DMS53 (cell line): ENCODE results near the gene ELMO1.

Experiments
- DNase-seq: peaks from one replicate; lab custom pipeline; 2025; lab: John Stamatoyannopoulos, UW

Gene ELMO1

GRCh38 chr7:37056234-37056912, 392.3 kb downstream of the ELMO1 start:
- DNase-seq, result no peak

DNA sequence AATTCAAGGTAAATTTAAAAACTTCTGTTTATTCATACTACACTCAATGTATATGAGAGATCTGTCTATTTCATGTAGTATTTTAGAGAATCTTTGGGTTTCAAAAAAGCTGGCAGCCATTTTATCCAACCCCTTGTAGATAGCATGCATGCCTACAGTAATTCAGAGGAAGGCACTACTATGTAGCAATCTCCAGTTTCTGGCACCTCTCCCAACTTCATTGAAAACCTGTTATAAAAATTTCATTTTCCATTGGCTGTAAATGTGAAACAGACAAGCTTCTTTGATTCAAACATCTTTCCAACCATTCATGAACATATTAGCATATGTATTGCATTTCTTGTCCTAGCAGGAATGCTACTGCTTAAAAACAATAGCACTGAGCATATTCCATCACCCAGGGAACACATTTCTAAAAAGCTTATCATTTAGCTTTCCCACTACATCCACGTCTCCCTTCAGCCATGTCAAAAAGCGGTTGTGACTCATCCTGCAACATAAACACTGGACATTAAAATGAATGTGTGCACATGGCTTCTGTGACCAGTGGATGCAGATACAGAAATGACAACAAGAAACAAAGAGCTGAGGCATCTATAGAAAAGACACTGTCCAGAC, 393.9 kb downstream of the ELMO1 start:
- DNase-seq, result peak; percentile 68

DNA sequence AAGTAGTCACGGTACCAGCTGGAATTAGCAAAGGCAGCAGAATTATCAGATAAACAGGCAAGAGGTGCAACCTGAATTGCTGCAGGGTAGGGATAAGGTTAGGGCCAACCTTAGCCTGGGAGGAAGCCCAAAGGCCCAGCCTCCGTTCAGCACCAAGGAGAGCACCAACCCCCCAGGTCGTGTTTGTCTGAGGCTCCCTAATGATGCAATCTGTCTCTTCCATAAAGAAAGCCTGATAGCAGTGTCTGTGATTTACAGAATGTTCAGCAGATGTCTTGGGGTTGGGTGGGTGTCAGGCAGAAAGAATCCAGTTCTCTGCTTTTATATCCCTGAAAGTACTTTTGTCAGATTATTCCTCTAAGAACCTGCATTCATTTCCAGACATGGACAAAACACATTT, 396.0 kb downstream of the ELMO1 start:
- DNase-seq, result peak; percentile 36

DNA sequence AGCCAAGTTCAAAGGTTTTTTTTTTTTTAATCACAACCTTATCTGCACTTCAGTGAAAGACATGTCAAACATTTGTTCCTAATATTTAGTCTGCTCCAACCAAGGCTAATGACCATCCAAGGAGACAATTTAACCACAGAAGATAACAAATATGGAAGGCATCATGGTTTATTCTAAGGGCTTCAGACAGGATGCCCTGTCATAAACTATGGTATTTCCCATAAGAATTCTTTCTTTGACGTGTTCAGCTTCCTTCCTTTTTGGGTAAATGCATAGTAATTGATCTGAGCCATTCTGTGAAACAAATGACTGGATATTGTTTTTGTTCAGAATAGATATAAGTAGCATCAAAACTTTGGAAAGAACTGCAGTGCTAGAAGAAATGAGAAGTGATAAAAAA, 397.9 kb downstream of the ELMO1 start:
- no peak for DNase-seq

DNA sequence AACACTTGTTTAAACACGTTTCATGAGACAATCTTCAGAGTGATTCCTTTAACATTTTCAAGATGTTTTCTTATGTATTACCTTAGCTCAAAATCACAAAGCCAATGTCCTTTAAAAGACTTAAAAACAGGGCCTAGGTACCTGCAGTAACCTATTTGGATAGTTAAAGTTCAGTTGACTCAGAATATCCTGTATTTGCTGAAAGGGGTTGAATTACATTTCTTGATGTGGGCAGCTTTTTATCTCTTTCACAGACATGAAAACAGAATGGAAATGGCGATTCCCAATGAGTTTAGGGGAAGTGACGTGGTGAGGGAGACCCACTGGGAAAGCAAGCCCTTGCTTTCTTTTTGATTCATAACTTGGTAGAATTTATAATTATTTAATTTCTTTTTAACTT, 400.0 kb downstream of the ELMO1 start:
- peak; percentile 70 for DNase-seq

GRCh38 chr7:37047260-37047659, 401.4 kb downstream of the ELMO1 start:
- no peak for DNase-seq

- no peak for DNase-seq
Observed at GRCh38 chr7:37046531-37047079, 402.1 kb downstream of the ELMO1 start.

DNA sequence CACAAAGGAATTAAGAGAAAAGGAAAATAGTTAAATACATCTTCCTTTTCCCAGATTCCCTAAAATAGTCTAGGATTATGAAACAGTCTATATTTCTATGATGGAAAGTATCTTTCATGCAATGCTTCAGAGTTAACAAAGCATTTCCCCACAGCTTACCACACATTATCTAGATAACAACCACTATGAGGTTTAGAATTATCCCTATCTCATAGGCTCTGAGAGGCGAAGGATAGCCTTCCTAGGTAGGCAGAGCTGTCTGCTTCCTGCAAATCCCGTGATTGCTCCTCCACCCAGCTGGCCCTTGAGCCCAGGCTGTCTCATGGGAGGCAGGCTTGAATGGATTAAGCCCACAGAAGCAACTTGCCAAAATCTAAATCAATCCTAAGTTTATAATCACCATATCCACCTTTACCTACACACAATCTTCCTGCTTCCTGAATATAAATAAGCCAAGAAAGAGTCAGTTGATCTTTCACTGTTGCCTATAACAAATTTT, 402.9 kb downstream of the ELMO1 start:
- no peak for DNase-seq

DNA sequence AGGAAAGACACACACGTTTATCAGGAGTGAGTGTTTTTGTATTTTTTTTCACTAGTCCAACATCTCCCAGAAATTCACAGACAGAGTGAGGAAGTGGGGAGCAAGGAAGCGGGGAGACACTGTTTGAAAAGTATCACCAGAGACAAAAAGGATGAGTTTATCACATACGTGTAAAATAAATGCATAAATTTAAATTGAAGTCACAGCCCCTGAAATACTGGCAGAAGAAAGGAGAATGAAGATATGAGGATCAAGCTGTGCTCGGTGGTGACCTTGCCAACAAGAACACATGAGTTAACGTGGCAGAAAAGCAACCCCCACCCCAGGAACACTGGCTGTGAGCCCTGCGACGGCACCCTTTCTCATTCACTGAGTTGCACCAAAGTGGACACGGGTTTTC, 407.2 kb downstream of the ELMO1 start:
- no peak for DNase-seq

- no peak for DNase-seq
Observed at GRCh38 chr7:37040330-37040729, 408.3 kb downstream of the ELMO1 start.

GRCh38 chr7:37039131-37039749, 409.4 kb downstream of the ELMO1 start:
- DNase-seq, result no peak

DNA sequence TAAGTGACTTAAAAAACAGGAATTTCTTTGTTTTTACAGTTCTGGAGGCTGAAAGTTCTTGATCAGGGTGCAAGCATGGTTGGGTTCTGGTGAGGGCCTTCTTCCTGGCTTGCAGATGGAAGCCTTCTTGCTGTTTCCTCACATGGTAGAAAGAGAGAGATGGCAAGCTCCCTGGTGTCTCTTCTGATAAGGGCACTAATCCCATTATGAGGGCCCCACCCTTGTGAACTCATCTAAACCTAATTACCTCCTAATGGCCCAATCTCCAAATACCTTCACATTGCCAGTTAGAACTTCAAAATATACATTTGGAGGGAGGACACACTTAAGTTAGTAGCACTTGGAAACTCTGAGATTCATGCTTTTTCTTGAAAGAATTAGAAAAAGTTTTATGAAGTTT, 410.0 kb downstream of the ELMO1 start:
- DNase-seq, result no peak

- DNase-seq, result no peak
Observed at GRCh38 chr7:37037286-37037685, 411.4 kb downstream of the ELMO1 start.

- DNase-seq, result no peak
Observed at GRCh38 chr7:37035631-37036030, 413.0 kb downstream of the ELMO1 start.

DNA sequence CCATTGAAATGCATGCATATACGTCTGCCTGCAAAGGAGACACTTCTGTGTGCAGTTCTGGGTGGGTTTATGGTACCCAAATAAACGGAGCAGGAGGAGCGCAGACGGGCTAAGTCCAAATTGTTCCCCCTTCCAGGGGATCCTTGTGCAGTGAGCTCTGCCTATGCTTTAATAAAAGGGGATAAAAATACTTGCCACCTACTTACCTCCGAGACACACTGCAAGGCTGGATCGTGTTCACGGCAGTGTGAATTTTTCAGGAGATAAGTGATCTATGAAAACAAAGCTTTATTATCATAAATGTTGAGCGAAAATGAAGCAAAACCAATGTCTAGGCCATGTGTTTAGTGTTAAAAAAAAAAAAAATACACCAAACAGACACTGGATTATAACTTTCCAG, 415.5 kb downstream of the ELMO1 start:
- no peak for DNase-seq

- no peak for DNase-seq
Observed at GRCh38 chr7:37032258-37032601, 416.4 kb downstream of the ELMO1 start.

DNA sequence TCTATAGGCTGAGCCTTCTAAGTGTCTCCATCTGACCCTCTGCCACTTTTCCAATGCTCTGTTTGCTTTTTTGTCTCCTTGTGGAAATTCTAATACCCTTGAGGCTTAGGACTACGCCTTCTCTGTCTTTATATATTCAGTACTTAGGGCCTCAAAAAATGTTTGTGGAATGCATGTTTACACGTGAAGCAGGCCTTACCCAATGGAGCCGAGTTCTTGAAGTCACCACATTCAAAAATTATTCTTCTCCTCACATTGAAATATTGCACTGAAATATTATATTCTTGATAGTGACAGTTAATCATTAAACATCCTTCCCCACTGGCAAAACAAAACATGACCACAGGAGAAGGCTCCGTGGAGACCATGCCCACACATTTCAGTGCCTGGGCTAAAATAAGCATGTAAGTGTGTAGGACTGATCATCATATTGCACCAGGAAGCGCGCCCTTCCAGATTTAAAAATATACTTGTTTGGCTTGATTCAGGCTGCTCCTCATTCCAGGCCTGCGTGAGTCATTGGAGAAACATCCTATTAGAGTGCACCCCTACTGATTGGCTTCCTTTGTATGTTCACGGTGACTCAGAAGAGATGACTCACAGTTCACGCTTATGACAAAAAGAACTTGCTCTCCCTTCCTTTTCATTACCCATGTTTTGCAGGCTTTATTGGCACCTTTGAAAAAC, 416.9 kb downstream of the ELMO1 start:
- peak; percentile 99 for DNase-seq

DNA sequence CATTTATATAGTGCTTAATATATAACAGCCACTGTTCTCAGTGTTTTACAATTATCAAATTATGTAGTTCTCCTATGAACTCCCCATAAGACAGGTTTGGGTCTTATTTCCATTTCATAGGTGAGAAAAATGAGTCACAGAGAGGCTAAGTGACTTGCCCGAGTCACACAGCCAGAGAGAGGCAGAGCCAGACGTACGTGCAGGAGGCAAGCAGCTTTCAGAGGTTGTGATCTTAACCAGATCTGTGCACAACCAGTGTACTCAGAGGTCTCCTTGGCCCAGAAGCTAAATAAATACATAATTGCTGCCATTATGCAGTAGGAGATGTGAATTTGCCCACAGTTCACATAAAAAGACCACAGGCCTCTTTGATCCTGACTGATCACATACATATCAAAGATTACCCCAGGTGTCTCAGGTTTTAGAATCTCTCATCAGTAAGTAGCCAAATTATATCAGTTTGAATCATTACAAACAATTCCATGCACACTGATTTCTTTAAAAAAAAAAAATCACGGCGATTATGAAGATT, 419.7 kb downstream of the ELMO1 start:
- no peak for DNase-seq

- DNase-seq, result peak; percentile 16
Observed at GRCh38 chr7:37027557-37028341, 420.9 kb downstream of the ELMO1 start.

DNA sequence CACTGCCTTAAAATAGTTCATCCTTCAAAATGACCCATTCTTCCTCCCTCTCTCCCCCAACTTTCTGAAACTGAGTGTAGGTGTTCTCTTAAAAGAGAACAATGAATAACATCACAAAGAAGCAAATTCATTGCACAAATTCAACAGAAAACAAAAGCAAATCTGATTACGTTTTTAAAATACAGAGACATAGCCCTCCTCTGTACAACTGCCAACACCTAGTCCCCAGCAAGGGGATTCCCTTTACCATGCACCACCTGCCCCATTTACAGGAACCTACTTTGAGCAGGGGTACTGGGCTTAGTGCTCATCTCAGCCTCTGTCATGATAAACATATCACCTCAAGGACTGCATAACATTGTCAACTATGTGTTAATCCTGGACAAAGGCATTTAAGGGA, 421.6 kb downstream of the ELMO1 start:
- DNase-seq, result no peak

- DNase-seq, result no peak
Observed at GRCh38 chr7:37018954-37019353, 429.7 kb downstream of the ELMO1 start.
